HG03060 (cell line): Measurements from ENCODE around the gene AATK.
"Not testable (repeated sequence)": the region's sequence is repeated elsewhere in the genome, so short reads cannot be mapped to it uniquely, and the experiment has no call there.

ENCODE experiments used
- ATAC-seq: cut with Tn5 transposase; IDR thresholded peaks from one replicate; pipeline ENCODE4 v1.9.1; 2021; ENCODE audit warnings: low read depth, moderate number of reproducible peaks; ENCODE audit not compliant: unreplicated experiment

AATK gene

DNA sequence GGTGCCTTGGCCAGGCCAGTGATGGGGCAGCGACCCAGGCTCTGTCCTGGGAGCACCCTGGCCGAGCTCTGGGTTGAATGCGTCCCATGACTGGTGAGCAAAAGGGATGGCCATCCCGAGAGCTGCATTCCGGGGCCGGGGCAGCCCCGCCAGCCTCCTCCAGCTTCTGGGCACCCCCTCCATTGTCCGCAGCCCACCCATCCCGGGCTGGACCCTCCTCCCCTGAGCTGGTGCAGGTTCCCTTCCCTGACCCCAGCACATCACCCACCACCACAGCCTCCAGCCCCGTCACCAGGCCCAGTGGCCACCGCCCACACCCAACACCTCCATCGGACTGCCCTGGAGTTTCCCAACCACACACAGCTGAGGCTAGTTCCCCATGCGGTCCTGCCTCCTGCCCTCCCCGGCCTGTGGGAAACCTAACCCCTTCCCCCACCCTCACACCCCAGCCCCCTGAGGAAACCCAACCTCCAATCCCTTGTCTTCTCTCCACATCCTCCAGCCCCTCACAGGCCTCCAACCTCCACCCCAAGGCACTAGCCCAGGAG lies 17.0 kb downstream of the AATK start:
- no peak for ATAC-seq

GRCh38 chr17:81148571-81148970 lies 17.4 kb downstream of the AATK start:
- no peak for ATAC-seq

GRCh38 chr17:81147701-81148100 lies 18.3 kb downstream of the AATK start:
- no peak for ATAC-seq

GRCh38 chr17:81146208-81146607 lies 19.8 kb downstream of the AATK start:
- ATAC-seq = not testable (repeated sequence)

DNA sequence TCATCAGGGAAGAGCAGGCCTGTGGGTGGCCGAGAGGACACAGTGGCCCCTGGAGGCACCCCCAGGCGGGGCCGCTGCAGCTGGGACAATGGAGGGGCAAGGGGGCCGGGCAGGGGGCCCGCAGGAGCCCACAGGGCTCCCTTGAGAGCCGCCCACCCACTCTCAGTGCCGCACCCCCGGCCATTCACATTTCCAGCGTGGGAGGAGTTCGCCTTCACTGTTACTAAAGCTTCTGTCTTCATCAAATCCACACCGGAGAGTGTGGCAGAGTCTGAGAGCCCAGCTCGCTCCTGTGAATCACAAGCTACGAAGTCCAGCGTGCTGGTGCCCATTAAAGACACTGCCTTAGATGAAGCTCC lies 21.6 kb downstream of the AATK start:
- ATAC-seq = no peak

DNA sequence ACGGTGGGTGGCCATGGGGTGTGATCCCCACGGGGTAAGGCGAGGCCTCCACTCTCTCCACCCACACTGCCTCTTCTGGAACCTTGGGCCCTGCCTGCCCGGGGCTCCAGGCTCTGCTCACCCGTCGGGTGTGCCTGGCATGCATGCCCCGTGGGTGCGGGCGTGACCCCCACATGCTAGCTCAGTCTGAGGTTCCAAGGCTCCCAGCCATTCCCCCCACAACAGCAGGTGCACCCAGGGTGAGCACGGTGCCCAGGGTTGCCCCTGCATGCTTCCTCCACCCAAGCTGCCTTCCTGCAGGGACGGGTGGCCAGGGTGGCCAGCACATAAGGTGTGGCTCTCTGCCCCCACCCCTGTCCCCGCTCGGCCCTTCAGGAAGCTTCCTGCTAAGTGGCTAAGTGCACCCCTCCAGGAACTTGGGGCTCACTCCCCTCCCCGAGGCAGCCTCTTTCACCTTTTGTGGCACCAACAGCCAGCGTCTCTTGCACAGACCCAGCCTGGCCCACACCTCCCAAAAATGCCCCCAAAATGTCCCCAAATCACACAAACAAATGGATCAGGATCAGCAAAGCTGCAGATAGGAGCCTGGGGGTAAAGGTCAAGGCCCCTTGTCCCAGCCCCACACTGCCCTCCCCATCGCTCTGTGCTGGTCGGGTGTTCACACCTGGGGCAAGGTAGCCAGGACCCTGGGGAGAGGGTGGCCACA lies 22.2 kb downstream of the AATK start:
- ATAC-seq = no peak

DNA sequence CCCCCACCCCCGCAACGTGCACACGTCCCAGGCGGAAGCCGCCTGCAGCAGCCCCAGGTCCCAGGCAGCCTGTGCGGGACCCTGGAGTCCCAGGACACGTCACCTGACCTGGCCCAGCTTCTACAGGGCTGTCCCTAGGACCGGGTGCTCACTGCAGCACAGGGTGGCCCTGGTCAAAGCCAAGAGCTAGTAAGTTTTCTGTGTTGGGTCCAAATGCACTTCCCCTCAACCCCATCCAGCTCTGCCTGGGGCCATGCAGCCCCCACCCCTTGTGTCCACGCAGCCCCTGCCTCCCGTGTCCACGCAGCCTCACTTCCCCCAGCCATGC lies 22.9 kb downstream of the AATK start:
- ATAC-seq = no peak

DNA sequence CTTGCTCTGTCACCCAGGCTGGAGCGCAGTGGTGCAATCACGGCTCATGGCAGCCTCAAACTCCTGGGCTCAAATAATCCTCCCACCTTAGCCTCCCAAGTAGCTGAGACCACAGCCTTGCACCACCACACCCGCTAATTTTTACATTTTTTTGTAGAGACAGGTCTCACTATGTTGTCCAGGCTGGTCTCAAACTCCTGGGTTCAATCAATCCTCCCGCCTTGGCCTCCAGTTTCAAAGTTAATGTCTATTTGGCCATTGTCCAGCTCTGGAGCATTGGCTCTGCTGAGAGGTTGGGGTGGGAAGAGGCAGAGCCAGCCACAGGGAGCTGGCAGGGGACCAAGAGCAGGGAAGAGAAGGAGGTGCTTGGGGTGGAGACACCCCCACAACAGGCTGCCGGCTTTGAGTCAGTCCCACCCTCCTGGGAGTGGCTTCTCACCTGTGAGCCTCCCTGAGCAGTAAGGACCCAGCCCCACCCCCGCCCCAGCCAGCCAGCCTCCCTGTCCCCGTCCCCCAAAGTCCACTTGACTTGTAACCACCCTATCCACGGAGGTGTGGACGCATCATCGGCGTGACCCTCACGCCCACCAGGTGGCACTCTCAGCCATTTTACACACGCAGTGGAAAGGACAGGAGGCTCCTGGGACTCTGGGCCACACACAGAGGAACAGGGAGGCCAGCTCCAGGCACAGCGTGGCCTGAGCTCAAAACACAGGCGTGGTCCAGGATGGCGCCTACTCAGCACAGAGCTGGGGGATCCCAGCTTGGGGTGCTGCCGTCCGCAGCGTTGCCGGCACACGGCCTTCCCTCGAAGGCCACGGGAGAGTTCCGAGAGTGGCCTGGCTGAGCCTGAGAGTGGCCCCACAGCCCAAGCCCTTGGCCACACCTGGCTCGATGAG lies 23.5 kb downstream of the AATK start:
- ATAC-seq = no peak

DNA sequence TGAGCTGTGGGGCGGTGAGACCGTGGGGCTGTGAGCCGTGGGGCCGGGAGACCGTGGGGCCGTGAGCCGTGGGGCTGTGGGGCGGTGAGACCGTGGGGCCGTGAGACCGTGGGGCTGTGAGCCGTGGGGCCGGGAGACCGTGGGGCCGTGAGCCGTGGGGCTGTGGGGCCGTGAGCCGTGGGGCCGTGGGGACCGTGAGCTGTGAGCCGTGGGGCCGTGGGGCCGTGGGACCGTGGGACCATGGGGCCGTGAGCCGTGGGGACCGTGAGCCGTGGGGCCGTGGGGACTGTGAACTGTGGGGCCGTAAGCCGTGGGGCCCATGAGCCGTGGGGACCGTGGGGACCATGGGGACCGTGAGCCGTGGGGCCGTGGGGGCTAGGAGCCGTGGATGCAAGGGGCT lies 25.3 kb downstream of the AATK start:
- ATAC-seq = no peak

DNA sequence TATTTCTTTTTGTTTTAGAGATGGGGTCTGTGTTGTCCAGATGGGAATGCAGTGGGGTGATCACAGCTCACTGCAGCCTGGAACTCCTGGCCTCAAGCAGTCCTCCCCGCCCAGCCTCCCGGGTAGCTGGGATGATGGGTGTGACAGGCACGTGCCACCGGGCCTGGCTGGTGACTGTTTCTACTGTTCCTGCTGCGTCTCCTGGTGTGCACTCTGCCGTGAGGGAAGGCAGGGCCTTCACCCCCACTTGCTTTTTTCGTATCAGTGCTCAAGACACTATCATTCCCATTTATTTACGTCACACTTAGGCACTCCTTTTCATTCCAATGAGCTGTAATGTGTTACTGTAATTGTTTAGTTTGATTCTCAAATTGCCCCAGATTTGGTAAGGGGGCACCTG lies 26.0 kb downstream of the AATK start:
- ATAC-seq = no peak

- ATAC-seq = no peak
Observed at GRCh38 chr17:81139428-81139827, 26.6 kb downstream of the AATK start.

DNA sequence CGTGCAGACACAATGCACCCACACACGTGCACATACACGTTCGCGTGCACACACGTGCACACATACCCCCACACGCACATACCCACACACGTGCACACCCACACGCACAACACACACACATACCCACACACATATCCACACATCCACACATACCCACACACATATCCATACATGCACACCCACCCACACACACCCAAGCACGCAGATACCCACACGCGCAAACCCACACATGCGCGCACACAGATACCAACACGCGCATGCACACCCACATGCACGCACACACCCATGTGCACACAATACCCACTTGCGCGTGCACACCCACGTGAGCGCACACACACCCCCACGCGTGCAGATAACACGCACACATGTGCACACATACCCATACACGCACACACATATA lies 27.5 kb downstream of the AATK start:
- no peak for ATAC-seq

GRCh38 chr17:81138083-81138482 lies 27.9 kb downstream of the AATK start:
- no peak for ATAC-seq

GRCh38 chr17:81137248-81137647 lies 28.8 kb downstream of the AATK start:
- no peak for ATAC-seq

- ATAC-seq = no peak
Observed at GRCh38 chr17:81136366-81136765, 29.7 kb downstream of the AATK start.

- no peak for ATAC-seq
Observed at GRCh38 chr17:81135505-81136278, 30.3 kb downstream of the AATK start.

DNA sequence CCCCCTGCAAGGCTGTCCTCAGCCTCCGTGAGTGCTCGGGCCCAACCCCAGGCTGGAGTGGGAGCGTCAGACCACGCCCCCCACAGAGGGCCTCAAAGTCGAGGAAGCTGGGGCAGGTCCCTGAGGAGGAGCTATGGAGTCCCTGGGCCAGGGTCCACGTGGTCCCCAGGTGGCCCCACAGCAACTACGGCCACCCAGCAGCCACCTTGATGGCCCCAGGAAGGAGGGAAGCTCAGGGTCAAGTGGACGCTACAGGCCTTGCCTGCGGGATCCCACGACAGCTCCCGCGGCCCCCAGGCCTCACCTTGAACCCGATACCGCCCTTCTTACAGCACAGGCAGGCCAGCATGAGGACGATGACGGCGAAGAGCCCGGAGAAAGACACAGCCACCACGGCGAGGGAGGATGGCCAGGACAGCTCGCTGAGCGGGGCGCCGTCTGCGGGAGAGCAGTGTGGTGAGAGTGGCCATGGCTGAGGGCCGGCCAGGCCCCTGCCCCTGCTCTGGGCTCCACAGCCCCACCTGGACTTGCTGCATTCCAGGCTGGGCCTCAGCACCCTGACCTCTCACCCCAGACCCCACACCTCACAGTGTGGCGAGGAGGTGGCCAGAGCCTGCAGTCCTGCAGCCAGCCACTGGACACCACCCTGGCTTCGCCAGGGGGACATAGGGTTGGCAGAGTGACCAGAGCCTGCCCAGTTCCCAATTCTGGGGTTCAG lies 31.8 kb downstream of the AATK start:
- ATAC-seq = no peak

GRCh38 chr17:81132770-81133723 lies 33.0 kb downstream of the AATK start:
- ATAC-seq = no peak

DNA sequence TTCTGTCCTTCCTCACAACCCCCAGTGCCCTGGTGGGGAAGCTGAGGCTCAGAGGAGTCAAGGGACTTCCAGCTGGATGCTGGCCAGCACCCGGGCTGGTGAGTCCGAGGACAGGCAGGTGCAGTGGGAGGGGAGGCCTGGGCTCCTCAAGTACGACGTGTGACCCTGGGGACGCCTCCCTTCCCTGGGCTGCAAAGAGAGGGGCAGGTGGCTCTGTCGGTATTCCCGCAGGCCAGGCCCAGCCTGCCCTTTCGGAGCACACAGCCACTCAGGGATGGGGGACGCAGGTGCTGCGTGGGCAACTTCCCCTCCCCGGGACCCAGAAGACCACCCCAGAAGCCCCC lies 33.9 kb downstream of the AATK start:
- ATAC-seq = no peak
